Measurements from ENCODE around the gene FAXC.
"Not testable (repeated sequence)": the region's sequence is repeated elsewhere in the genome, so short reads cannot be mapped to it uniquely, and the experiment has no call there.

GRCh38 chr6:99335298-99335697, 14.2 kb downstream of the FAXC start:
- not testable (repeated sequence) for TF ChIP-seq CTCF (IDR thresholded peaks at IDR 0.05; ENCODE audit: low read depth, low read length); EZH2phosphoT487 (IDR thresholded peaks at IDR 0.05; ENCODE audit: low read depth)

Data from OCI-LY3 (cell line).